CD8-positive, alpha-beta memory T cell (primary cell): ENCODE results near the gene FADS1. TPM values are rescaled to one million over a fixed set of nuclear protein-coding genes. Genes with fewer than 3 reads are reported as not detected.

Experiments
- CTCF ChIA-PET: fragments of 350-600 bp; sonication (Branson Sonifier 250); formaldehyde crosslinking; loops from one replicate; lab custom pipeline; 2021; ENCODE audit warnings: antibody characterized with exemption; lab: Charles Lee
- POLR2A ChIA-PET: fragments of 350-600 bp; sonication (Branson Sonifier 250); formaldehyde crosslinking; loops from one replicate; lab custom pipeline; 2021; ENCODE audit warnings: antibody characterized with exemption; lab: Charles Lee
- DNase-seq, 5 donors: peaks; one replicate each; pipeline versions ENCODE4 v3.0.0 to v3.0.0-alpha.2; 2020 to 2022; ENCODE audit warnings: mixed read lengths in 1 of 5
- H3K27ac ChIP-seq: one replicate; pipeline ENCODE4 v1.7.0; 2013; ENCODE audit warnings: low read depth, mild to moderate bottlenecking, low read length, moderate library complexity
- H3K27me3 ChIP-seq: 2 replicates; pipeline ENCODE4 v1.7.0; 2013; ENCODE audit warnings: low read length, mild to moderate bottlenecking; ENCODE audit not compliant: insufficient read depth, poor library complexity, severe bottlenecking
- H3K36me3 ChIP-seq: 2 replicates; pipeline ENCODE4 v1.7.0; 2013; ENCODE audit warnings: mild to moderate bottlenecking, low read length, moderate library complexity; ENCODE audit not compliant: insufficient read depth
- H3K4me1 ChIP-seq: 2 replicates; pipeline ENCODE4 v1.7.0; 2013; ENCODE audit warnings: mild to moderate bottlenecking, low read length, moderate library complexity; ENCODE audit not compliant: insufficient read depth
- H3K4me3 ChIP-seq: 2 replicates; pipeline ENCODE4 v1.7.0; 2013; ENCODE audit warnings: mild to moderate bottlenecking, low read length
- H3K9me3 ChIP-seq: 2 replicates; pipeline ENCODE4 v1.7.0; 2013; ENCODE audit warnings: mild to moderate bottlenecking, low read length
- H3K27ac Mint-ChIP-seq, 8 donors: one replicate each; pipeline ENCODE4 v1.8.0; 2020 to 2021; ENCODE audit warnings: mixed read lengths in 8 of 8, mild to moderate bottlenecking in 6 of 8, inconsistent platforms in 3 of 8, moderate library complexity in 3 of 8
- H3K27me3 Mint-ChIP-seq, 2 donors: one replicate each; pipeline ENCODE4 v1.8.0; 2020 to 2021; ENCODE audit warnings: mixed read lengths in 2 of 2, mild to moderate bottlenecking in 1 of 2, moderate library complexity in 1 of 2
- H3K36me3 Mint-ChIP-seq, 3 donors: one replicate each; pipeline ENCODE4 v1.8.0; 2020 to 2021; ENCODE audit warnings: mixed read lengths in 3 of 3, inconsistent platforms in 1 of 3, mild to moderate bottlenecking in 1 of 3
- H3K4me1 Mint-ChIP-seq, 3 donors: one replicate each; pipeline ENCODE4 v1.8.0; 2020 to 2021; ENCODE audit warnings: mixed read lengths in 3 of 3, inconsistent platforms in 1 of 3, mild to moderate bottlenecking in 1 of 3
- H3K4me3 Mint-ChIP-seq, 7 donors: one replicate each; pipeline ENCODE4 v1.8.0; 2020 to 2021; ENCODE audit warnings: mixed read lengths in 7 of 7, mild to moderate bottlenecking in 6 of 7, moderate library complexity in 4 of 7, inconsistent platforms in 2 of 7
- H3K9me3 Mint-ChIP-seq, 5 donors: one replicate each; pipeline ENCODE4 v1.8.0; 2020 to 2022; ENCODE audit warnings: mixed read lengths in 5 of 5, mild to moderate bottlenecking in 3 of 5, moderate library complexity in 2 of 5, inconsistent platforms in 1 of 5
- polyA plus RNA-seq: library from polyadenylated mRNA; unstranded; fragments of 300-500 nt; fragmentation: Illumina TruSeq; gene quantifications from one replicate; pipeline ENCODE4 v1.2.3, GENCODE V29; 2021
- total RNA-seq, 2 experiments: library from RNA; stranded (reverse); gene quantifications; one replicate each; pipeline ENCODE4 v1.2.3, GENCODE V29; 2021

The FADS1 gene
- total and polyA plus RNA-seq, 3 experiments from 2014 or later, result 1.4 to 6.3 (median 6.3) TPM

GRCh38 chr11:61775606-61776554 is 40.9 kb downstream of the FADS1 start:
- Histone ChIP-seq H3K4me3 (no peak overlapping the region), H3K4me1 (peaks cover 12% of the 10 kb centered on the region), H3K36me3 (no peaks in the 10 kb centered on the region), H3K27ac (no peak overlapping the region), H3K27me3 (no peaks in the 10 kb centered on the region), H3K9me3 (no peaks in the 10 kb centered on the region)
- peaks cover 0 to 4% of the 10 kb centered on the region in 2 donors for H3K27me3 Mint-ChIP-seq
- ChIA-PET CTCF (no interaction called here), POLR2A (no interaction called here)
- H3K27ac Mint-ChIP-seq, result peak overlapping the region in 5 of 8 donors; percentile 61 to 86 (median 75)
- H3K4me3 Mint-ChIP-seq, result peak overlapping the region in 5 of 7 donors; percentile 24 to 68 (median 60)
- H3K9me3 Mint-ChIP-seq, result no peaks in the 10 kb centered on the region
- H3K36me3 Mint-ChIP-seq, result no peaks in the 10 kb centered on the region
- peak in 1 of 5 donors; percentile 10 for DNase-seq
- peaks cover 10 to 23% (median 20%) of the 10 kb centered on the region in 3 donors for H3K4me1 Mint-ChIP-seq

GRCh38 chr11:61775106-61775505 is 41.7 kb downstream of the FADS1 start:
- H3K4me3 ChIP-seq, result no peak overlapping the region
- peaks cover 0 to 4% of the 10 kb centered on the region in 2 donors for H3K27me3 Mint-ChIP-seq
- ChIA-PET POLR2A (no interaction called here), CTCF (no interaction called here)
- DNase-seq, result no peak
- peak overlapping the region in 4 of 8 donors; percentile 43 to 86 (median 74) for H3K27ac Mint-ChIP-seq
- peaks cover 10 to 23% (median 20%) of the 10 kb centered on the region in 3 donors for H3K4me1 Mint-ChIP-seq
- no peaks in the 10 kb centered on the region for H3K27me3 ChIP-seq
- H3K4me3 Mint-ChIP-seq, result peak overlapping the region in 3 of 7 donors; percentile 3 to 39 (median 24)
- no peaks in the 10 kb centered on the region for H3K36me3 ChIP-seq
- H3K4me1 ChIP-seq, result peaks cover 12% of the 10 kb centered on the region
- H3K9me3 Mint-ChIP-seq, result no peaks in the 10 kb centered on the region
- no peaks in the 10 kb centered on the region for H3K36me3 Mint-ChIP-seq
- no peaks in the 10 kb centered on the region for H3K9me3 ChIP-seq
- no peak overlapping the region for H3K27ac ChIP-seq

GRCh38 chr11:61774411-61774810 is 42.4 kb downstream of the FADS1 start:
- no peak overlapping the region for H3K4me3 Mint-ChIP-seq
- Histone ChIP-seq H3K27me3 (no peaks in the 10 kb centered on the region), H3K36me3 (no peaks in the 10 kb centered on the region), H3K4me1 (peaks cover 12% of the 10 kb centered on the region), H3K4me3 (no peak overlapping the region), H3K9me3 (no peaks in the 10 kb centered on the region), H3K27ac (no peak overlapping the region)
- peaks cover 0 to 4% of the 10 kb centered on the region in 2 donors for H3K27me3 Mint-ChIP-seq
- H3K4me1 Mint-ChIP-seq, result peaks cover 10 to 23% (median 20%) of the 10 kb centered on the region in 3 donors
- DNase-seq, result no peak
- POLR2A ChIA-PET, result no interaction called here
- CTCF ChIA-PET, result no interaction called here
- H3K36me3 Mint-ChIP-seq, result no peaks in the 10 kb centered on the region
- no peaks in the 10 kb centered on the region for H3K9me3 Mint-ChIP-seq
- peak overlapping the region in 1 of 8 donors; percentile 43 for H3K27ac Mint-ChIP-seq

- H3K4me1 ChIP-seq, result peaks cover 12% of the 10 kb centered on the region
- H3K9me3 ChIP-seq, result no peaks in the 10 kb centered on the region
- ChIA-PET POLR2A (no interaction called here), CTCF (no interaction called here)
- no peaks in the 10 kb centered on the region for H3K27me3 ChIP-seq
- no peak overlapping the region for H3K27ac ChIP-seq
- H3K36me3 ChIP-seq, result no peaks in the 10 kb centered on the region
- Mint-ChIP-seq H3K27me3 (peaks cover 0 to 4% of the 10 kb centered on the region in 2 donors), H3K27ac (no peak overlapping the region), H3K4me3 (peak overlapping the region in 1 of 7 donors; percentile 37), H3K4me1 (peaks cover 10 to 23% (median 20%) of the 10 kb centered on the region in 3 donors), H3K36me3 (no peaks in the 10 kb centered on the region), H3K9me3 (no peaks in the 10 kb centered on the region)
- no peak for DNase-seq
- H3K4me3 ChIP-seq, result no peak overlapping the region
Measured at GRCh38 chr11:61773809-61774208, 43.0 kb downstream of the FADS1 start.

- Mint-ChIP-seq H3K4me3 (no peak overlapping the region), H3K27me3 (peaks cover 0 to 4% of the 10 kb centered on the region in 2 donors), H3K36me3 (no peaks in the 10 kb centered on the region), H3K27ac (peak overlapping the region in 1 of 8 donors; percentile 19), H3K4me1 (peaks cover 10 to 23% (median 20%) of the 10 kb centered on the region in 3 donors), H3K9me3 (no peaks in the 10 kb centered on the region)
- no peak overlapping the region for H3K4me3 ChIP-seq
- ChIA-PET CTCF (interaction anchor here (1.4 kb wide), 1 partner anchor 25 kb away, joined by 8 read pairs; no protein-coding TSS in a partner anchor), POLR2A (no interaction called here)
- H3K36me3 ChIP-seq, result no peaks in the 10 kb centered on the region
- no peak for DNase-seq
- H3K27ac ChIP-seq, result no peak overlapping the region
- no peaks in the 10 kb centered on the region for H3K27me3 ChIP-seq
- no peaks in the 10 kb centered on the region for H3K9me3 ChIP-seq
- peaks cover 12% of the 10 kb centered on the region for H3K4me1 ChIP-seq
Measured at GRCh38 chr11:61773356-61773755, 43.4 kb downstream of the FADS1 start.

GRCh38 chr11:61771985-61772455 is 44.8 kb downstream of the FADS1 start:
- ChIA-PET CTCF (interaction anchor here (1.0 to 1.4 kb wide), 2 partner anchors 24 to 127 kb away, joined by 3 to 8 read pairs; no protein-coding TSS in a partner anchor), POLR2A (interaction anchor here (0.6 kb wide), 1 partner anchor 8 kb away, joined by 5 read pairs; no protein-coding TSS in a partner anchor)
- Histone ChIP-seq H3K27me3 (no peaks in the 10 kb centered on the region), H3K9me3 (no peaks in the 10 kb centered on the region), H3K4me3 (no peak overlapping the region), H3K36me3 (no peaks in the 10 kb centered on the region), H3K4me1 (peaks cover 10% of the 10 kb centered on the region), H3K27ac (no peak overlapping the region)
- H3K9me3 Mint-ChIP-seq, result no peaks in the 10 kb centered on the region
- no peaks in the 10 kb centered on the region for H3K36me3 Mint-ChIP-seq
- no peak overlapping the region for H3K4me3 Mint-ChIP-seq
- no peak for DNase-seq
- peaks cover 8 to 16% (median 15%) of the 10 kb centered on the region in 3 donors for H3K4me1 Mint-ChIP-seq
- peaks cover 0 to 4% of the 10 kb centered on the region in 2 donors for H3K27me3 Mint-ChIP-seq
- H3K27ac Mint-ChIP-seq, result peak overlapping the region in 1 of 8 donors; percentile 61

GRCh38 chr11:61771195-61771894 is 45.5 kb downstream of the FADS1 start:
- Mint-ChIP-seq H3K9me3 (no peaks in the 10 kb centered on the region), H3K4me3 (no peak overlapping the region), H3K27me3 (peaks cover 0 to 2% of the 10 kb centered on the region in 2 donors), H3K4me1 (peaks cover 1 to 9% (median 9%) of the 10 kb centered on the region in 3 donors), H3K27ac (peak overlapping the region in 1 of 8 donors; percentile 70), H3K36me3 (no peaks in the 10 kb centered on the region)
- H3K27me3 ChIP-seq, result no peaks in the 10 kb centered on the region
- peaks cover 5% of the 10 kb centered on the region for H3K4me1 ChIP-seq
- ChIA-PET CTCF (no interaction called here), POLR2A (no interaction called here)
- H3K4me3 ChIP-seq, result no peak overlapping the region
- DNase-seq, result no peak
- no peaks in the 10 kb centered on the region for H3K36me3 ChIP-seq
- no peaks in the 10 kb centered on the region for H3K9me3 ChIP-seq
- H3K27ac ChIP-seq, result no peak overlapping the region
